ENCODE measurements around the gene LENG8.

DNA sequence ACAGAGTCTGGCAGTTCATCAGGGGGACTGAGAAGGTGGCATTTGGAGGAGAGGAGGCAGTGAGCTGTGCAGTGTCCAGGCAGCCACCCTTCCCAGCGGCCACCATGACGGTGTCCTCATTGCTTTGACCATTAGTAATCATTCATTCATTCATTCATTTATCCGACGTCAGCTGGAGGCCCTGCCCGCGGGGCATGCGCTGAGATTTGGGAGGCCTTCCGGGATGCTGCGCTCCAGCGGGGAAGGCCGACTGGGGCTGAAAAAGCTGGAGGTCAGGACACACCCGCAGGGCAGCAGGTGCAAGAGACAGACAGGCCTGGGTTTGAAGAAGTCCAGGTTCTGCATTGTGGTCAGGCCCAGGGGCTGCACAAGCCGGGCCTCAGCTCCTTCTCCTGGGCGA, 24.8 kb upstream of the LENG8 start:
- TF ChIP-seq, protein P1, sequence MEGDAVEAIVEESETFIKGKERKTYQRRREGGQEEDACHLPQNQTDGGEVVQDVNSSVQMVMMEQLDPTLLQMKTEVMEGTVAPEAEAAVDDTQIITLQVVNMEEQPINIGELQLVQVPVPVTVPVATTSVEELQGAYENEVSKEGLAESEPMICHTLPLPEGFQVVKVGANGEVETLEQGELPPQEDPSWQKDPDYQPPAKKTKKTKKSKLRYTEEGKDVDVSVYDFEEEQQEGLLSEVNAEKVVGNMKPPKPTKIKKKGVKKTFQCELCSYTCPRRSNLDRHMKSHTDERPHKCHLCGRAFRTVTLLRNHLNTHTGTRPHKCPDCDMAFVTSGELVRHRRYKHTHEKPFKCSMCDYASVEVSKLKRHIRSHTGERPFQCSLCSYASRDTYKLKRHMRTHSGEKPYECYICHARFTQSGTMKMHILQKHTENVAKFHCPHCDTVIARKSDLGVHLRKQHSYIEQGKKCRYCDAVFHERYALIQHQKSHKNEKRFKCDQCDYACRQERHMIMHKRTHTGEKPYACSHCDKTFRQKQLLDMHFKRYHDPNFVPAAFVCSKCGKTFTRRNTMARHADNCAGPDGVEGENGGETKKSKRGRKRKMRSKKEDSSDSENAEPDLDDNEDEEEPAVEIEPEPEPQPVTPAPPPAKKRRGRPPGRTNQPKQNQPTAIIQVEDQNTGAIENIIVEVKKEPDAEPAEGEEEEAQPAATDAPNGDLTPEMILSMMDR (conservative IDR thresholded peaks at IDR 0.05), result no peak
- TF ChIP-seq ZFX (IDR thresholded peaks at IDR 0.05), result no peak

Data from C4-2B (cell line).